Prostate gland (tissue), 2 donors: ENCODE data around the gene GIMAP5.

Experiments
- POLR2A ChIP-seq: fragments of 450-650 bp; IDR thresholded peaks from one replicate; pipeline ENCODE4 v1.6.1; 2016; ENCODE audit warnings: antibody characterized with exemption, mild to moderate bottlenecking
- TF ChIP-seq, protein P1 (sequence below), 4 experiments: fragments of 200-600 bp in 2 of 4; fragments of 450-650 bp in 2 of 4; sonication (generic) in 2 of 4; IDR thresholded peaks; 1 replicate in 3 of 4; 2 replicates in 1 of 4; pipeline ENCODE4 v1.5.1; 2016 to 2019; ENCODE audit warnings: antibody characterized with exemption in 4 of 4, mild to moderate bottlenecking in 2 of 4, moderate library complexity in 2 of 4

GRCh38 chr7:150738591-150739001, 1.4 kb downstream of the GIMAP5 start:
- no peak for TF ChIP-seq POLR2A
- TF ChIP-seq, protein P1, sequence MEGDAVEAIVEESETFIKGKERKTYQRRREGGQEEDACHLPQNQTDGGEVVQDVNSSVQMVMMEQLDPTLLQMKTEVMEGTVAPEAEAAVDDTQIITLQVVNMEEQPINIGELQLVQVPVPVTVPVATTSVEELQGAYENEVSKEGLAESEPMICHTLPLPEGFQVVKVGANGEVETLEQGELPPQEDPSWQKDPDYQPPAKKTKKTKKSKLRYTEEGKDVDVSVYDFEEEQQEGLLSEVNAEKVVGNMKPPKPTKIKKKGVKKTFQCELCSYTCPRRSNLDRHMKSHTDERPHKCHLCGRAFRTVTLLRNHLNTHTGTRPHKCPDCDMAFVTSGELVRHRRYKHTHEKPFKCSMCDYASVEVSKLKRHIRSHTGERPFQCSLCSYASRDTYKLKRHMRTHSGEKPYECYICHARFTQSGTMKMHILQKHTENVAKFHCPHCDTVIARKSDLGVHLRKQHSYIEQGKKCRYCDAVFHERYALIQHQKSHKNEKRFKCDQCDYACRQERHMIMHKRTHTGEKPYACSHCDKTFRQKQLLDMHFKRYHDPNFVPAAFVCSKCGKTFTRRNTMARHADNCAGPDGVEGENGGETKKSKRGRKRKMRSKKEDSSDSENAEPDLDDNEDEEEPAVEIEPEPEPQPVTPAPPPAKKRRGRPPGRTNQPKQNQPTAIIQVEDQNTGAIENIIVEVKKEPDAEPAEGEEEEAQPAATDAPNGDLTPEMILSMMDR (IDR thresholded peaks at IDR 0.05) = no peak
